ENCODE results near the gene SLC6A13. TPM values are rescaled to one million over a fixed set of nuclear protein-coding genes. Genes with fewer than 3 reads are reported as not detected.

SLC6A13 gene
- total and polyA plus RNA-seq, 2 of the 8 experiments (the other 6 are each of a cell fraction or from before 2014, with no cell fraction given) = 0.03 TPM; not detected in 1

DNA sequence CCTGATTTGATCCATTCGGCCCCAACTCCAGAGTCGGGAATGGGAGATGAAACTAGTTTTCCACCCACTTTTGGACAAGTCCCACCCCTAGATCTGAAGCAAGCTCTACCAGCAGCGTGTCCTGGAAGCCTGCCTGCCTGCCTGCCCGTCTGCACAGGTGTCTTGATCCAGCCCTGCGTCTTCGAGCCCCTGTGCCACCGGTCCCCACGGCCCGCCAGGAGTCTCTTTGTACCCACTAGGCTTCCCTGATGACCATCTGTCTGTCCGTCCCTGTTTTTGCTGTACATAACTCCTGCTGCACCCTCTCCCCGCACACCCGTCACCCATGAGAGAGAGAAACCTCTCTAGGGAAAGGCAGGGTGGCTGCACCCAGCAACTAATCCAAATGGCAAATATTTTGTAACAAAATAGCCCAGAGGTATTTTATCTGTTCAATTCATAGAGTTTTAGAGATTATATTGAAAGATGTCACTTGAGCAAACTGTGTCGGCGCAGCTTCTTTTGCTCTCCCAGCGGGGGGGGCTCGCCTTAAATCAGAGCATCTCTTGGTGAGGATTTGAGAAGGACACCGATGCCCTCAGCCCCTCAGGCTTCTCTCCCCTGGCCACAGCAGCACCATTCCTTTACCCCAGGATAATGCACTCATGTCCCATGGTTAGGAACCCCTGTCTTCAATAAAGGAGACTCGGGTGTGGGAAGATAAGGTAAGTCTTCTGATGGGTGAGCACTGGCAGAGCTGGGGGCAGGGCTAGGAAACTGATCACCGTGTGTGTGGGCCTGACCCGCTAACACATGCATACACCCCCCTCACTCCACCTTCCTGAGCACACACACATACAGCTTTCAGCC, 84.4 kb downstream of the SLC6A13 start:
- ChIA-PET POLR2A (ENCODE audit: partially characterized antibody) (interaction anchor here (0.9 to 1.6 kb wide), 8 partner anchors 10 to 74 kb away, joined by 3 to 6 read pairs (median 3); no protein-coding TSS in a partner anchor), CTCF (ENCODE audit: partially characterized antibody) (interaction anchor here (0.6 to 5.8 kb wide), 13 partner anchors 9 to 64 kb away, joined by 3 to 60 read pairs (median 5); no protein-coding TSS in a partner anchor)
- Histone ChIP-seq H2BK12ac (ENCODE audit: low read depth, low read length) (no peak overlapping the region; the same call in 1 of the 2 replicates), H3K4ac (replicated peaks; ENCODE audit: insufficient read length, low read depth, low read length) (no peak overlapping the region), H3K4me1 (replicated peaks in 1 of 4; ENCODE audit: control insufficient read depth in 3 of 4, insufficient read depth in 4 of 4, low read length in 3 of 4) (peaks cover 0 to 12% (median 7%) of the 10 kb centered on the region in 4 experiments; a peak in 6 of 7 replicates), H3K79me1 (ENCODE audit: low read depth, low read length) (no peaks in the 10 kb centered on the region), H2BK20ac (ENCODE audit: low read length) (no peak overlapping the region), H3K18ac (ENCODE audit: extremely low read depth, low read length) (no peak overlapping the region; the same call in 1 of the 2 replicates), H3K14ac (ENCODE audit: insufficient read length) (no peak overlapping the region), H3K23me2 (ENCODE audit: low read depth, low read length) (no peaks in the 10 kb centered on the region), H3K4me3 (ENCODE audit: extremely low read depth in 1 of 4, insufficient read depth in 2 of 4, low read depth in 3 of 4, low read length in 4 of 4) (no peak overlapping the region), H2AK5ac (ENCODE audit: low read depth, low read length) (no peak overlapping the region), H3K4me2 (ENCODE audit: insufficient read depth in 1 of 2, low read depth in 2 of 2, low read length in 2 of 2) (no peak overlapping the region), H2AFZ (ENCODE audit: low read length) (no peak overlapping the region), H2BK120ac (replicated peaks; ENCODE audit: low read depth, low read length) (no peak overlapping the region), H3K79me2 (ENCODE audit: control insufficient read depth in 1 of 2, insufficient read depth in 2 of 2, low read length in 2 of 2) (no peaks in the 10 kb centered on the region), H3K9ac (replicated peaks in 1 of 4; ENCODE audit: extremely low read depth in 1 of 4, low read depth in 3 of 4, low read length in 3 of 4) (no peak overlapping the region), H2BK15ac (ENCODE audit: low read length) (peak overlapping the region; percentile 92; the same call in 1 of the 2 replicates), H3K27ac (ENCODE audit: low read depth, low read length) (no peak overlapping the region), H3K23ac (ENCODE audit: insufficient read length) (no peak overlapping the region), H4K8ac (ENCODE audit: extremely low read depth, insufficient read depth, low read length) (peak overlapping the region; percentile 39; the same call in 1 of the 2 replicates), H4K5ac (ENCODE audit: insufficient read length, low read depth, low read length) (no peak overlapping the region), H3K9me3 (ENCODE audit: insufficient read depth in 2 of 2, low read depth in 1 of 2, low read length in 1 of 2) (no peaks in the 10 kb centered on the region), H3K56ac (replicated peaks; ENCODE audit: insufficient read length, low read depth, low read length) (no peak overlapping the region), H2BK5ac (ENCODE audit: low read depth, low read length) (no peak overlapping the region), H4K91ac (replicated peaks; ENCODE audit: insufficient read length, low read length) (no peak overlapping the region), H3K27me3 (replicated peaks in 1 of 4; ENCODE audit: control insufficient read depth in 3 of 4, extremely low read depth in 1 of 4, insufficient read depth in 3 of 4, low read length in 3 of 4) (no peaks in the 10 kb centered on the region; a peak in 1 of 7 replicates), H4K20me1 (replicated peaks in 1 of 2; ENCODE audit: control insufficient read depth in 1 of 2, insufficient read depth in 2 of 2, low read length in 2 of 2) (no peaks in the 10 kb centered on the region), H3K36me3 (ENCODE audit: control insufficient read depth in 2 of 4, insufficient read depth in 4 of 4, low read length in 3 of 4) (no peaks in the 10 kb centered on the region)
- no peak for FAIRE-seq
- no peak for TF ChIP-seq RXRA (IDR thresholded peaks at IDR 0.05; ENCODE audit: insufficient read depth, low read depth, low read length)
- no peak for TF ChIP-seq TCF12 (IDR thresholded peaks at IDR 0.05; ENCODE audit: low read depth, low read length)
- TF ChIP-seq SAP30 (IDR thresholded peaks at IDR 0.05; ENCODE audit: insufficient read depth, insufficient replicate concordance, low read length) = no peak
- no peak for TF ChIP-seq JUND (IDR thresholded peaks at IDR 0.05; ENCODE audit: low read length)
- TF ChIP-seq ZNF274 (IDR thresholded peaks at IDR 0.05; ENCODE audit: borderline replicate concordance, extremely low read depth, low read length) = no peak
- no peak for TF ChIP-seq SP2 (IDR thresholded peaks at IDR 0.05; ENCODE audit: low read length)
- TF ChIP-seq PHF8 (conservative IDR thresholded peaks at IDR 0.05; ENCODE audit: low read depth, low read length) = no peak
- TF ChIP-seq TBP (IDR thresholded peaks at IDR 0.05; ENCODE audit: low read depth, low read length) = no peak
- TF ChIP-seq HDAC2 (IDR thresholded peaks at IDR 0.05; ENCODE audit: borderline replicate concordance in 1 of 2, low read depth in 2 of 2, low read length in 2 of 2) = no peak
- no peak for TF ChIP-seq MAFK (IDR thresholded peaks at IDR 0.05; ENCODE audit: low read depth, low read length)
- no peak for TF ChIP-seq TAF7 (optimal IDR thresholded peaks at IDR 0.05; ENCODE audit: borderline replicate concordance, low read depth, low read length)
- no peak for DNase-seq (ENCODE audit: low read depth in 1 of 2, low spot score in 2 of 2)
- WGBS, 2 experiments (ENCODE audit: extremely low coverage in 1 of 2, insufficient coverage in 1 of 2, insufficient read length in 1 of 2, insufficient replicate concordance in 2 of 2, low coverage in 1 of 2, low lambda C conversion rate in 2 of 2, missing lambda C conversion rate in 1 of 2) = 87% methylated on average over 20 of the region's 20 CpGs; no CpG with 5 or more reads in 1 of the 2 experiments
